Caco-2 (cell line): ENCODE results near the gene TPO. TPM values are rescaled to one million over a fixed set of nuclear protein-coding genes. Genes with fewer than 3 reads are reported as not detected.

Experiments
- BruUV-seq: library from RNA; stranded (reverse); fragments of 400-500 nt; replicated peaks from 2 replicates; lab custom pipeline; 2021; lab: Mats Ljungman, UMichigan
- CTCF ChIA-PET: fragments of 300-600 bp; sonication (Branson Sonifier 250); formaldehyde crosslinking; loops from one replicate; lab custom pipeline; 2022; ENCODE audit warnings: antibody characterized with exemption; lab: Charles Lee
- POLR2A ChIA-PET: fragments of 300-600 bp; sonication (Branson Sonifier 250); formaldehyde crosslinking; loops from one replicate; lab custom pipeline; 2022; ENCODE audit warnings: antibody characterized with exemption; lab: Charles Lee
- DNase-seq, 2 experiments: peaks; one replicate each; pipeline versions ENCODE4 v3.0.0 to v3.0.0-alpha.2; 2020 to 2022
- H3K27me3 ChIP-seq: replicated peaks from 2 replicates; pipeline ENCODE4 v1.6.0; 2011; ENCODE audit warnings: low read length; ENCODE audit not compliant: control insufficient read depth, insufficient read depth
- H3K36me3 ChIP-seq: 2 replicates; pipeline ENCODE4 v1.5.1; 2011; ENCODE audit warnings: low read length; ENCODE audit not compliant: control insufficient read depth, insufficient read depth
- H3K4me1 ChIP-seq: fragments of 250-450 bp; sonication (Bioruptor Pico); 2 replicates; pipeline ENCODE4 v1.5.1; 2020; ENCODE audit warnings: mild to moderate bottlenecking
- H3K4me3 ChIP-seq: 2 replicates; pipeline ENCODE4 v1.5.1; 2011; ENCODE audit warnings: low read depth, mild to moderate bottlenecking, control low read depth, low read length
- H3K9me3 ChIP-seq: fragments of 250-450 bp; sonication (Bioruptor Pico); 2 replicates; pipeline ENCODE4 v1.5.1; 2020; ENCODE audit warnings: mild to moderate bottlenecking, moderate library complexity
- H3K27ac Mint-ChIP-seq: one replicate; pipeline ENCODE4 v1.8.0; 2022; ENCODE audit warnings: mixed read lengths; ENCODE audit not compliant: unreplicated experiment
- H3K27me3 Mint-ChIP-seq: one replicate; pipeline ENCODE4 v1.8.0; 2022; ENCODE audit warnings: mixed read lengths; ENCODE audit not compliant: insufficient read depth, unreplicated experiment
- H3K36me3 Mint-ChIP-seq: one replicate; pipeline ENCODE4 v1.8.0; 2022; ENCODE audit warnings: mild to moderate bottlenecking, mixed read lengths; ENCODE audit not compliant: insufficient read depth, unreplicated experiment
- H3K4me1 Mint-ChIP-seq: one replicate; pipeline ENCODE4 v1.8.0; 2022; ENCODE audit warnings: low read depth, mixed read lengths; ENCODE audit not compliant: unreplicated experiment
- H3K4me3 Mint-ChIP-seq: one replicate; pipeline ENCODE4 v1.8.0; 2022; ENCODE audit warnings: mild to moderate bottlenecking, moderate library complexity, mixed read lengths; ENCODE audit not compliant: unreplicated experiment
- H3K9me3 Mint-ChIP-seq: one replicate; pipeline ENCODE4 v1.8.0; 2022; ENCODE audit warnings: mixed read lengths; ENCODE audit not compliant: unreplicated experiment
- intact Hi-C: fragments of 100-400 bp; cut with micrococcal nuclease; formaldehyde crosslinking; loops from one replicate; pipeline ENCODE4 v1.10.0; 2022; ENCODE audit not compliant: unreplicated experiment
- total RNA-seq: library from RNA; stranded (reverse); gene quantifications from 2 replicates; pipeline ENCODE4 v1.2.3, GENCODE V29; 2022
- TF ChIP-seq, protein P1 (sequence below), 2 experiments: fragments of 200-600 bp in 1 of 2; IDR thresholded peaks; 1 replicate in 1 of 2; 2 replicates in 1 of 2; pipeline versions ENCODE4 v1.5.1 to v1.8.0; 2011 to 2022; ENCODE audit warnings: antibody characterized with exemption in 1 of 2, control low read depth in 1 of 2, inconsistent platforms in 1 of 2, low read depth in 1 of 2, low read length in 1 of 2, mild to moderate bottlenecking in 1 of 2, moderate library complexity in 1 of 2; ENCODE audit not compliant: insufficient read depth in 1 of 2, severe bottlenecking in 1 of 2, unreplicated experiment in 1 of 2

The TPO gene
- total RNA-seq, 1 experiment from 2014 or later: not detected

DNA sequence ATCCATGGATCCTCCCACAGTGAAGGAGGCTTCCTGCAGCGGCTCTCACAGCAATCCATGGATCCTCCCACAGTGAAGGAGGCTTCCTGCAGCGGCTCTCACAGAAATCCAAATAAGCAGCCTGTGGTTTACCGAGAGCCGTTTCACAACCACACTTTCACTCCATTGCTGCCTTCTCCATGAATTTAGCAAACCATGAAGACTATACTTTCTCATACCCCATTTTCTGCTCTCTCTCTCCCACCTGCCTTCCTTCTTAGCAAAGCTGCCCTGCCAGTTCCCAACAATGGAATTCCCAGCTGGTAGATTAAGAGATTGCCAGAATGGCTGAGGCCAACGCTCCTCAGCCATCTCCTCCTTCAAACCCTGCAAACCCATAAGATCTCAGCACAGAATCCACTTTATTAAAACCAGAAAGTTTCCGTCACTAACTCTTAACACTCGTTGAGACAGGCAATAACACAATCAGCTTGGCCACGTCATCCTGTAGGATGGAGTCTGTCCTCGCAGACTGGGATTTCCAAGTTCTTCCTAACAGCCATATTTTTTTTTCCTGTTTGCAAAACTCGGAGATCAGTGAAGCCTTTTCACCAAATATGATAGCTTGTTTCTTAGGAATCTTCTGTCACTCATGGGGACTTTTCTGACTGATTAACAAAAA lies 168.8 kb downstream of the TPO start:
- TF ChIP-seq, protein P1, sequence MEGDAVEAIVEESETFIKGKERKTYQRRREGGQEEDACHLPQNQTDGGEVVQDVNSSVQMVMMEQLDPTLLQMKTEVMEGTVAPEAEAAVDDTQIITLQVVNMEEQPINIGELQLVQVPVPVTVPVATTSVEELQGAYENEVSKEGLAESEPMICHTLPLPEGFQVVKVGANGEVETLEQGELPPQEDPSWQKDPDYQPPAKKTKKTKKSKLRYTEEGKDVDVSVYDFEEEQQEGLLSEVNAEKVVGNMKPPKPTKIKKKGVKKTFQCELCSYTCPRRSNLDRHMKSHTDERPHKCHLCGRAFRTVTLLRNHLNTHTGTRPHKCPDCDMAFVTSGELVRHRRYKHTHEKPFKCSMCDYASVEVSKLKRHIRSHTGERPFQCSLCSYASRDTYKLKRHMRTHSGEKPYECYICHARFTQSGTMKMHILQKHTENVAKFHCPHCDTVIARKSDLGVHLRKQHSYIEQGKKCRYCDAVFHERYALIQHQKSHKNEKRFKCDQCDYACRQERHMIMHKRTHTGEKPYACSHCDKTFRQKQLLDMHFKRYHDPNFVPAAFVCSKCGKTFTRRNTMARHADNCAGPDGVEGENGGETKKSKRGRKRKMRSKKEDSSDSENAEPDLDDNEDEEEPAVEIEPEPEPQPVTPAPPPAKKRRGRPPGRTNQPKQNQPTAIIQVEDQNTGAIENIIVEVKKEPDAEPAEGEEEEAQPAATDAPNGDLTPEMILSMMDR (IDR thresholded peaks at IDR 0.05; ENCODE audit: insufficient read depth in 1 of 2, low read depth in 1 of 2, low read length in 1 of 2, severe bottlenecking in 1 of 2, unreplicated experiment in 1 of 2): no peak
- peaks cover 7% of the 10 kb centered on the region for H3K4me1 ChIP-seq
- intact Hi-C loops: no loop called here
- DNase-seq: no peak
- Mint-ChIP-seq H3K4me1 (peaks cover 6% of the 10 kb centered on the region), H3K9me3 (peaks cover 10% of the 10 kb centered on the region), H3K36me3 (peaks cover 6% of the 10 kb centered on the region), H3K4me3 (no peak overlapping the region), H3K27me3 (no peaks in the 10 kb centered on the region), H3K27ac (no peak overlapping the region)
- no peak overlapping the region for H3K4me3 ChIP-seq
- no TSS peak for BruUV-seq
- CTCF ChIA-PET: interaction anchor here (0.6 kb wide), 1 partner anchor 235 kb away, joined by 4 read pairs; no protein-coding TSS in a partner anchor
- H3K36me3 ChIP-seq: no peaks in the 10 kb centered on the region
- no peaks in the 10 kb centered on the region for H3K27me3 ChIP-seq
- no peaks in the 10 kb centered on the region for H3K9me3 ChIP-seq
- POLR2A ChIA-PET: no interaction called here

DNA sequence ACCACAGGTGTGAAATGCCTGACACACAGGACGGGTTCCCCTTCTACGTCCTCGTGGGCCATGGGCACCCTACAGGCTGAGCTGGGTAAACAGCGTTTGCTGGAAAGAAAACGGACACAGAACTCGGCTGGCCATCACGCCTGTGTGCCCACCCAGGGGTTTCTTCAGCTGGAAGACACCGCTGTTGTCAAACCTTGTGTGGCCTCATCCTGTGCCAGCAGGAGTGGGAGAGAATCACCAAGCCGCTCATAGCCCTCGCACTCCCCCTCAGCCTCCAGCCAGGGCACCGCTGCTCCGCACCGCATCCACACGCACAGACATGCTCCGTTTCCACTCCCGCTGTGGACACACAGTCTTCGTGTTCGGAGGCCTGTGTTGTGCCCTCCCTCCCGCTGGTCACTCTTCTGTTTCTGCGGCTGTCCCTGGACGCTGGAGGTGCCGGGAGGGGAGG lies 169.7 kb downstream of the TPO start:
- peaks cover 6% of the 10 kb centered on the region for H3K4me1 Mint-ChIP-seq
- BruUV-seq: no TSS peak
- H3K4me1 ChIP-seq: peaks cover 7% of the 10 kb centered on the region
- H3K4me3 ChIP-seq: no peak overlapping the region
- H3K27me3 Mint-ChIP-seq: no peaks in the 10 kb centered on the region
- peaks cover 6% of the 10 kb centered on the region for H3K36me3 Mint-ChIP-seq
- no peaks in the 10 kb centered on the region for H3K27me3 ChIP-seq
- POLR2A ChIA-PET: no interaction called here
- H3K4me3 Mint-ChIP-seq: peak overlapping the region; percentile 39
- intact Hi-C loops: no loop called here
- H3K27ac Mint-ChIP-seq: peak overlapping the region; percentile 77
- no peaks in the 10 kb centered on the region for H3K36me3 ChIP-seq
- CTCF ChIA-PET: interaction anchor here (0.6 kb wide), 1 partner anchor 234 kb away, joined by 4 read pairs; no protein-coding TSS in a partner anchor
- no peak for DNase-seq
- TF ChIP-seq, protein P1 (IDR thresholded peaks at IDR 0.05; ENCODE audit: insufficient read depth in 1 of 2, low read depth in 1 of 2, low read length in 1 of 2, severe bottlenecking in 1 of 2, unreplicated experiment in 1 of 2): no peak
- no peaks in the 10 kb centered on the region for H3K9me3 ChIP-seq
- H3K9me3 Mint-ChIP-seq: peaks cover 10% of the 10 kb centered on the region

DNA sequence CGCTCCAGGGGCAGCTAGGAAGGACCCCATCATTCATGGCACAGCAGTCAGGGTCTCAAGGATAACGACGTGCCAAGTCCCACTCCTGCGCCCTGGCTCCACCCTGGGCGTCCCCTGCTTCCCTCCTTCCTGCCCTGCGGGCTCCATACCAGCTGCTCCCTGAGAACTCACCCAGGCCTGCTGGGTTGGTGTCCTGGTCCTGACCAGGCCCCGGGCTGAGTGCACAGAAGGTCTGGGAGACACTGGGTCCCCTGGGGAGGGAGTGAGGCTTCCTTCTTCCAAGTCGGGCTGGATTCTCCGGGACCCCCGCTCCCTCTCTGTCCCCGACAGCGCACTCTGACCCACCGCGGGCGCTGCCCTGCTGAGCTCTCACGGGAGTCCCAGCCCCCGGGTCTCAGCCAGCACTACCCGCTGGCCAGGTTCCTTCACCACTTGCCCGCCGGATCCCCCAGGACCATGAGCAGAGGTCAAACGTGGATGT lies 170.8 kb downstream of the TPO start:
- H3K36me3 ChIP-seq: no peaks in the 10 kb centered on the region
- ChIA-PET CTCF (no interaction called here), POLR2A (no interaction called here)
- H3K27me3 ChIP-seq: no peaks in the 10 kb centered on the region
- DNase-seq: no peak
- TF ChIP-seq, protein P1 (IDR thresholded peaks at IDR 0.05; ENCODE audit: insufficient read depth in 1 of 2, low read depth in 1 of 2, low read length in 1 of 2, severe bottlenecking in 1 of 2, unreplicated experiment in 1 of 2): no peak
- Mint-ChIP-seq H3K36me3 (peaks cover 6% of the 10 kb centered on the region), H3K27ac (no peak overlapping the region), H3K4me3 (no peak overlapping the region), H3K4me1 (peaks cover 6% of the 10 kb centered on the region), H3K9me3 (peaks cover 10% of the 10 kb centered on the region), H3K27me3 (no peaks in the 10 kb centered on the region)
- H3K9me3 ChIP-seq: no peaks in the 10 kb centered on the region
- H3K4me1 ChIP-seq: peaks cover 7% of the 10 kb centered on the region
- no TSS peak for BruUV-seq
- no peak overlapping the region for H3K4me3 ChIP-seq
- intact Hi-C loops: no loop called here
